Renal pelvis (tissue), 4 donors: ENCODE measurements around the gene SHISA2. TPM values are rescaled to one million over a fixed set of nuclear protein-coding genes. Genes with fewer than 3 reads are reported as not detected.

Source experiments
- DNase-seq: peaks from one replicate; pipeline ENCODE4 v3.0.0-alpha.2; 2013
- polyA plus RNA-seq, 3 donors: library from polyadenylated mRNA; unstranded; fragments of 120-200 nt; gene quantifications; one replicate each; pipeline ENCODE4 v1.2.1, GENCODE V29; 2013; ENCODE audit not compliant: insufficient read length in 3 of 3

Gene SHISA2
- polyA plus RNA-seq, 3 donors, result 58.6 to 60.9 (median 60.9) TPM

DNA sequence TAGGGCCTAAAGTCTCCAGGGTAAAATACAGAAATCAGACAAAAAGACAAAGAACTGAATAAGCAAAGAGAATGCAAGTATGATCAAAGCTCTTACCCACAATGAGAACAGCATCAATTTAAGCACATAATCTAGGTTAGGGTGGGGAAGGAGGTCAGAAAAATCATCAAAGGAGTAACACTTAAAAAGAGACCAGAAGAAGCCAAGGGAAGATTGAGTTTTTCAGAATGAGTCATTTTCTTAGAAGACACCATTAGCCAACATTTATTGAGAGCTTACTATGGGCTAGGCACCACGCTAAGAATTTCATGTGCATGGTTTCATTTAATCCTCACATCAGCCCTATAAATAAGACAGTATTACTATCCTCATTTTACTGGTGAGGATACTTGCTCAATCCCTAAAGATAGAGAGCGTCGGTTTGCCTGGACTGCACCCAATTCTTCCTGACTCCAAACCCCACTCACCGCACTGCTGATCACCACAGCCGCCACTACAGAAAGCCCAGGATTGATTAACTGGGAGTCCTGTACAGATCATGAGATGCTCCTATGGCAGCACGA is 1.7 kb upstream of the SHISA2 start:
- no peak for DNase-seq

DNA sequence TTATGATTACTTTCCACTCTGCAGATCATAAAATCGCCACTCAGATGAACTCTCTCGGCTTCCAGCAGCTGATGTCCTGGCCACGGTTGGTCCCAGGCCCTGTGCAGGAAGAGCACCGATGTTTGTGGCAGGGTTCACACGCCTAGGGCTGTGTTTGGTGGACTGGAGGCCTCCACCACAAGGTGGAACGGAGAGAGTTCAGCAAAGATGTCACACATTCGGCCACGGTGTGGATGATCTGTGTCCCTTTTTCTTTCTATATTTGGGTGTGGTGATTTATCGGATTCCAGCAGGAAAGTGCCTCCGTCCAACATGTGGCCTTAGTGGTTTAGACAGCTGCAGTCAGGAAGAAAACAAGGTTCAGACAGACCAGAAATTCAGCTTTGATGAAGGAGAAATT is 521 bp upstream of the SHISA2 start:
- no peak for DNase-seq

DNA sequence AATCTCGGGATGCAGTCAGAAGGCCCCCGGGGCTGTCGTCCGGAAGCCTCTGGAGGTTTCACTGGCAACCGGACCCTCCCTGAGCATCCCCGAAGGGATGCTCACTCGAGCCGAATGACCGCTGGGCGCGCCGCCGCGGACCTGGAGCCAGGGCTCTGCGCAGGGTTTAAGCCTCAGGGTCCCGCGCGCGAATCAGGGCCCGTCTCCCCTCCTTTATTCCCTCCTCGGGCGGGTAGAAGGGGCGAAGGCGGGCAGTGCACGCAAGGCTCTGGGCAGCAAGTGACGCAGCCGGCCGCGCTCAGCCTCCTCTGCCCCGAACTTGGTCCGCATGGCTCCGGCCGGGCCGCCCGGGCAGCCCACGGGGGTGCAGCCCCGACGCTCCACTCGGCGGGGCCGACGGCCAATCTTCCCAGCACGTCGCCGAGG is 572 bp downstream of the SHISA2 start:
- no peak for DNase-seq

DNA sequence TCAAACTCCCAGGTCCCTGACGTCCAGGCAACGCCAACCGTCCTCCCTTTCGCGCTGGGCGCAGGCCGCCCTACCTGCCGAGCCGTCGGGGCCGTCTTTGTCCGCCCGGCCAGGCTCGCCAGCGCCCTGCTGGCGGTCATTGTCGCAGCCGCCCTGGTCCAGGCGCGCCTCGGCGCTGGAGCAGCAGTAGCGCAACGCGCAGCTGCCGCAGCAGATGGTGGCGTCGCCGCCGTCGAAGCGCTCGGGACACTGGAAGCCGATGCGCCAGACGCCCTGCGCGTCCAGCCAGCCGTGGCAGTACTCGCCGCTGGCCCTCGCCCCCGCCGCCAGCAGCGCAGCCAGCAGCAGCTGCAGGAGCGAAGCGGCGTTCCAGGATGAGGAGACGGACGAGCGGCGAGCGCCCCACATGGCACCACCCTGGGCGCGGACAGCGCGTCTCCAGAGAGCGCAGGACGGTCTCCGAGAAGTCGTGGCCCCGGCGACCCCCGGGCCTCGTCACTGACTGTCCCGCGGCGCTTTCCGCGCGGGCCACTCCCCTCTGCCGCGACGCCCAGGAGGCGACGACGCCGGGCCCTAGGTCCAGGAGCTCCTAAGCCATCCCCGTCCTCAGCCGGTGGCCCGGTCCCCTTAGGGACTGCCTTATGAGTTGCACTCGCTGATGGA is 1.1 kb downstream of the SHISA2 start:
- no peak for DNase-seq

DNA sequence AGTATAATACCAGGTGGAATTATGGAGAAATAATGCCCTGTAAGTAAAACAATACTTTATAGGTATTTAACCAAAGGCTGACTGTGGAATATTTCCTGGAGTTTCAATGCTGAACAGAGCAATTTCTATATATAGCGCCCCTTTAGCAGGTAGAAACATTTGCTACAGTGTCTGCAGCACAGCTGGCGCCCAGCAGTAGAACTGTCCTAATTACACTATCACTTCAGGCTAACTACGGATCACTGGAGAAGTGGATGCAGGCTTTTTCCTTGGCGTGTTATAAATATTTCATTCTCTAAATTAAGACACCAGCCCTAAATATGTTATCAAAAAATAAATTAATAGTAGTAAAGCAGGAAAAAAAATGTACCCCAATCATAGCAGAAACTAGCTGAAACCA is 3.1 kb downstream of the SHISA2 start:
- DNase-seq, result no peak

DNA sequence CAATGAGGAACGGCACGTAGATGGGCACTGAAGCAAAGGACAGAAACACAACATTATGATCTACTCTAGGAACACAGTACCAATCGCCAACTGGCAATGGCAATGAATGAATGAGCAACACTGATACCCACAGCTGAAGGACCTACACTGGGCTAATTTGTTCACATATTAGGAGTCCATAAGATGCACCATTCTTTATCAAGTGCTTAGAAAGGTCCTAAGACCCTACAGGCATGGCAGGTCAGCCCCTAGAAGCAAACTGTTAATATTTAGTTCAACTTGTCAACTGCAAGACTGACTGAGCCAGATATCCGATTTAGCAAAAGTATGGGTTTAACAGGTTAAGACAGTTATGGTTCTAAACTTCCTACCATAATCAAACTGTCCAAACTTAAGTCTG is 4.8 kb downstream of the SHISA2 start:
- no peak for DNase-seq

DNA sequence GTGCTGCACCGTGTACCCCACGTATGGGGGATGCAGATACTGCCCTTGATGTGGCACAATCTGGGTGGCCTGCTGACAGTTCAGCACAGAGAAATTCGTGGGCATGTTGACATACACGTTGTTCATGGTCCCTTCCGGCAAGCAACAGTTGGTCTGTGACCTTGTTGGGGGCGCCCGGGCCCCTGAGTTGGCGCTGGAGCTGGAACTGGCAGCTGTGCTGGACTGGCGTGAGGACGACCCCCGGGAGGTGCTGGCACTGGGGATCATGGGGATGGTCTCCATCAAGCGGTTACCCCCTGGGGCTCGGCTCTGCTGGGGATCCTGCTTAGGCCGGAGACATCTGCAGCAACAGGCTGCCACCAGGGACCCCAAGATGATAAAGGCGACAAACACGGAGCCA is 5.2 kb downstream of the SHISA2 start:
- no peak for DNase-seq

DNA sequence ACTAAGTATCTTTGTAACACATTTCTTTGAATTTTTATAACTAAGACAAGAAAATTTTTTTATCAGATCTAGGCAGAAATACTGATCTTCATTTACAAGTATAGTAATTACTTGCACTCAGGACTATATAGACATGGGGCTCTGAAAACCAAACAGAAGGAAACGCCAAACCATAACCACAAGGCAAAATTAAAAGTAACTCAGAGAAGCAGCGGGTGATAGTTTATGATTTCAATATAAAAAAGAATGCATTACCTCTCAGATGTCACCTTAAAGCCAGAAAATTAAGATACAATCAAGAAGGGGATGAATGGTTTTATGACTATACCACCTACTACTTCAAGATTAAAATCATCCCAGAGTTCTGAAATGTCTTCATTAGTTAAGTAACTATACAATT is 6.7 kb downstream of the SHISA2 start:
- DNase-seq, result no peak

DNA sequence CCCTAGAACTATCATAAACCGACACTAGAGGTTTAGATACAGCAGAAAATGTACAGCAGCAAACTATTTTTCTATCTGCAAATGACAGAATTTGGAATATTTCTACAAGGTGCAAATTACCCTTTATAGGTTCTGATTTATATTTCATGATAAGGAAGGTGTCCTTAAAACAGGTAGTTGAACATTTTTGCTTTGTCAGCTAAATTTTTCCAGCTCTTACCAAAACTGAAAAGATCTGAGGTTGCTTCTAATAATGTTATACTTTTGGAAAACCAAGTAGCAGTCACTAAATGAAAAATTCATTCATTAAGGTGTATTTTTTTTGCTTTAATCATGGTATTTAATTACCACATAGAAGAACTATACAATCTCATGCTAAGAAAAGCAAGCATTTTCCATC is 9.0 kb downstream of the SHISA2 start:
- DNase-seq, result no peak

DNA sequence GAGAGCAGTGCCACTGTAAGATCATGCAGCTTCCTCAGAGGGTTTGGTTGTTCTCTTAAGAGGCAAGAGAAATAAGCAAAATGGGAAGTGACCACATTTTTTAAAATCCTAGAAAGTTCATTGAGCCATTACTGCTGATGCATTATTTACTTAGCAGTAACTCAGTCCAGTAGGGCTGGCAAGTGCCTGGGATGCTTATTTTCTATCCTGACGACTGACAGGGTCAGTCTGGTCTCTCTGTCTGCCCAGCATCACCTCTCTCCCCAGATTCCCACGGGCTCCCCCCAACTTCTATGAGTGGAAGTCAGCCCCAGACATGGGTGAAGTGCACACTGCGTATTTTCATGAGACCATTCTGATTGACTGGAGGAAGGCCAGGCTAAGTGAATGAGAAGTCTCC is 10.4 kb downstream of the SHISA2 start:
- no peak for DNase-seq

DNA sequence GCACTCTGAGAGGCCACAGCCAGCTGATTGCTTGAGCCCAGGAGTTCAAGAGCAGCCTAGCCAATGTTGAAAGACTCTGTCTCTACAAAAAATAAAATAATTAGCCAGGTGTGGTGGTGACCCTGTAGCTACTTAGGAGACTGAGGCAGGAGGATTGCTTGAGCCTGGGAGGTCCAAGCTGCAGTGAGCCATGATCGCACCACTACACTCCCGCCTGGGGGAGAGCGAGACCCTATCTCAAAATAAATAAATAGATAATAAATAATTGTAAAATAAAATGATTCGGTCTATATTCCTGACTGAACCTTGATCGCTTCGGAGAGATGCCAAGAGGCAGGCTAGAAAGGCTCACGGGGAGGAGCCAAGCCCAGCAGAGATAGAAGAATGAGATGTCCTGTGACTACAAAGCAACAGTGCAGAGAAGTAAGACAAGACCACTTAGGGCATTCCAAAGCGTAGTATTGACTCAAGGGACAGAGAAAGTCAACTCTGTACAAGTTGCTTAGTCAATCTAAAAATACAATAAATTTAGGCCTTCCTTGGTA is 12.8 kb downstream of the SHISA2 start:
- no peak for DNase-seq

DNA sequence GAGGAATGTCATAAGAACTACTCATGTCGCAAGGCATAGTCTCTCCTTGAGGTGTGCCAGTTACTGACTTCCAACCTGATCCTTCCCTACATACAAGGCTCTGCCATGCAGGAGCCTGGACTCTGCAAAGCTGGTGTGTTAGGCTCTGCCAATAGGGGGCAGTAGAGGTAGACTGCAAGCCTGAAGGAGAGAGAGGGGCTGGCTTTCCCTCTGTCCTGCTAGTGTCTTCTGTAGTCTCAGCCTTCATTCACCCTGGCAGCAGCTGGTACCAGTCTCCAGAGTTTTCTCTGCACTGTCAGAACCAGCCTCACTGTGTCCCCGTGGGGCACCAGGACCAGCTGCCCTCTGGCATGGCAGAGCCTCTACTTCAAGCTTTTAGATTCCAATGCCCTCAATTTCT is 14.5 kb downstream of the SHISA2 start:
- no peak for DNase-seq

DNA sequence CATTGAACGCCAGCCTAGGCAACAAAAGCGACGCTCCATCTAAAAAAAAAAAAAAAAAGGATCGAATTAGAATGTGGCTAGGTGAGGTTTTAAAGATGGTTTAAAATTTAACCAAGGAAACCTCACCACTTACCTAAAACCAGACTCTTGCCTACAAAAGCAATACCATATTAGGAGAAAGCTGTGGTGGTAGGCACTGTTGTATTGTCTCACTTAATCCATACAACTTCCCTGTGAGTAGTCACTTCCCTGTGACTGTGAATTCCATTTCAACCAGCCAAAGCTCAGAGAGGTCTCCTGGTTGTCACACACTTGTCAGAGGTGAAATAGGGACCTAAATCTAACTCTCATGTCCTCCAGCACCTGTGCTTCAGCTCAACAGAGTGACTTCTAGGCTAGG is 15.4 kb downstream of the SHISA2 start:
- DNase-seq, result no peak

DNA sequence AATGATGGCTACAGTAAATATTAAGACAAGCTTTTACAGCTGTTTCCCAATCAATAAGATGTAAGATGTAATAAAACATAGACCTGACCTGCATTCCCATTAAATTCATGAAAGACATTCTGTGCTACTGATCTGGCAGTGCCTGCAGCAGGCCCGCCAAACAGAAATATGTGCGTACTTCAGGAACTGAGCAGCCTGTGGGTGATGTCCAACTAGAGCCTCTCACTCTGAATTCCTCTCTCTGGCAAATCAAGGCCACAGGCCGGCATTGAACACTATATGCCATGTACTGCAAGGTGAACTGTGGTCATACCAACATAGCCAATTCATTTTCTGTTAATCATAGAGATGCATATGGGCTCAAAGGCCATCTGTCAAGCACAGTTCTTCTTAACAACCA is 17.8 kb downstream of the SHISA2 start:
- no peak for DNase-seq

DNA sequence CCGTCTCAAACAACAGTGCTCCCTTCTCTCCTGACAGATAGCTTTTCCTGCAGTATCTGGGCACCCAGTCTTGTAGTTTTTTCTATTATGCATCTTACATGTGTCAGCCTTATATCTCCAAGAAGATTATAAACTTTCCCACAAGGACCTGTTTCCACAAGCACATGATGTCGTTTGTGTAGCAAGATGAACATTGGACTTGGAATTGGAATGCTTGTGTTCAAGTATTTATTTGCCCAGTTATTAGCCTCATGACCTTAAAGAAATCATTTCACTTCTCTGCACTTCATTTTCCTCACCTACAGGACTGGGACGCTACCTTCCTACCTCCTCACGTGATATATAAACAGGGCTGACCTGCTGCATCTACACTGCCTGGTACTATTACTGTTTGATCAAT is 21.5 kb downstream of the SHISA2 start:
- DNase-seq, result no peak

DNA sequence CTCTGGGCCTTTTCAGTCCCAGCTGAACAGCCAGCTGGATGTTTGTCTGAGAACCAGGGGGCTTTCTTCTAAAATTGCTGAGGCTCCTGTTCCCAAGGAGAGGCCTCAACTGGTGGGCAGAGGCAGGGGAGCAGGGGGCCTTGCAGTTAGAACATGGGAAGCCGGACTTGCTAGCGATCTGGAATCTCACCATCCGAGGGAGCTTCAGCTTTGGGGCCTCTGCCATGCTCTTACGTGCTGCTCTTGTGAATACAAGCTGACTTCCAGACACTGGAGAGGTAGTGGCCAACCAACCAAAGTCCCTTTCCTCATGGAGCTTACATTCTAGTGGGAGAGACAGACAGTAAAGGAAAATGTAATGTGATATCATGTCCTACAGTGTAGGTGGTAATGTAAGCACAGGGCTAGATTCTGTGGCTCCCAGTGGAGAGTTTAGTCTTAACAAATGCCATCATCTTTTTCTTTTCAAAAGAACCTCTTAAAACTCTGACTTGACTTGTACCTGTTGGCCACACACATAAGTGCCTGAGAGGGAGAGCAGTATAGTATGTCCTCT is 22.2 kb downstream of the SHISA2 start:
- no peak for DNase-seq

DNA sequence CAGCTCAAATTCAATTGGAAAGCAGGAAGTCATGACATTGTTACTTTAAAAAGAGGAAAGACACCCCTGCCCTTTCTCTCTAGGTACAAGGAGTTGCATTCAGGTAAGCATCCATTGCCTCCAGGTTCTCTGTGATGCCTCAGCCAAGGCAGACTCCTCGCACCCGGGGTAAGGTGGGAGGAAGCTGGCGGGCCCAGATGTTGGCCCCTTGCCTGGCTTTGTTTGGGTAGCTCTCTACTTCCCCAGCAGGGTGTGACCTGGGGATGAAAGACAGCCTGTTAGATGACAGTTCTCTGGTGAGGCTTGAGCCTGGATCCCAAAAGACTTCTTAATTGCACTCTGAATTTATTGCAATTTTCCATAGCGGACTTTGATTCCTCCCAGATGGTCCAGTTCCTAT is 25.6 kb downstream of the SHISA2 start:
- DNase-seq, result no peak

DNA sequence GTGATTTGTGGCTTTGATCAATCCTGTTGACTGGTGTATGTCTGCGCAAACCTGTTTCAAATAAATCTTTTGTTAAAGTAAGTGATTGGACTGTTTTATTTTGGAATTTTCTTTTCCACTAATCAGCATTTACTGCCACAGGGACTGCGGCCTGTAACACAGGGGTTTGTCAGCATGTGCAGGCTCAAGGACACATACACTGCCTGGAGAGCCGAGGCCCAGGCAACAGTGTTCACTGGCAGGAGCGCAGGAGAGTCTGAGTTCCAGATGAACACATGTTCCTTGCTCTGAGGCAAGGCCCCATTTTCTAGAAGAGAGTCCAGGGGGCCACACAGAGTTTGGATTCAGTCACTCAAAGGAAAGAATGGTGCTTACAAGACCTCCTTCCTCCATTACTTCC is 26.0 kb downstream of the SHISA2 start:
- DNase-seq, result no peak

DNA sequence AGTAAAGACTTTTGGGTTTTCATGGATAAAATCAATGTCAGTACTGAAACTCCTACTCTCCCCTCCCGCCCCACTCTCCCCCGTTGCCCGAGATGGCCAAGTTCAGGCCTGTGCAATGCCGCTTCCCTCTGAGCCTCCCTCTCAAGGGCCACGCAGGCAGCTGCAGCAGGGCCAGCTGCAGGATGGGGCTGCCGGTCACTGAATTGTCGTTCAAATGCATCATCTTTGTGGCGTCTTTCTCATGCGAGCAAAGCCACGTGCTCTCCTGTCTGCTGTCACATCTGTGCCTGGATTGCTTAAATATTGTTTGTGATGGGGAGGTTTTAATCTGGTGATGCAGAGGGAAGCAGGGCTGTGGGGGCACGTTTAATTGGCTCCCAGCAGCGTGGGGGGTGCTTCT is 26.6 kb downstream of the SHISA2 start:
- DNase-seq, result no peak

DNA sequence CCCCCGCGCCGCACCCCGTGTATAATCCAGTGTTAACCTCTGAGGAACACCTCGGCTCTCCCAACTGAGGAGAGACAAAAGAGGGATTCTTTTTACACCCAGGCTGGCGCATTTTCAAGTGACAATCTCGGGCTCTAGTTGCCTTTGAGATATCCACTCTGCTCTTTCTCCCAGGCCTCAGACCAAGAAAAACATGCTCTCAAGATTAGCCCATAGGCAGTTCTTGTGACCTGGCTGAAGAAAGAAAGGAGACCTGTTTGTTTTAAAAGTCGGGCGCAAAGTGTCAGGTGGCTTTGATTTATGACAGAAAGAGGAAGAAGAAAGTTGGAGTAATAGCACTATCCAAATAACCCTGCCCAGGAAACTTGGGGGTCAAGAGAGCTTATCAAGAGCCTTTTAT is 27.3 kb downstream of the SHISA2 start:
- no peak for DNase-seq

DNA sequence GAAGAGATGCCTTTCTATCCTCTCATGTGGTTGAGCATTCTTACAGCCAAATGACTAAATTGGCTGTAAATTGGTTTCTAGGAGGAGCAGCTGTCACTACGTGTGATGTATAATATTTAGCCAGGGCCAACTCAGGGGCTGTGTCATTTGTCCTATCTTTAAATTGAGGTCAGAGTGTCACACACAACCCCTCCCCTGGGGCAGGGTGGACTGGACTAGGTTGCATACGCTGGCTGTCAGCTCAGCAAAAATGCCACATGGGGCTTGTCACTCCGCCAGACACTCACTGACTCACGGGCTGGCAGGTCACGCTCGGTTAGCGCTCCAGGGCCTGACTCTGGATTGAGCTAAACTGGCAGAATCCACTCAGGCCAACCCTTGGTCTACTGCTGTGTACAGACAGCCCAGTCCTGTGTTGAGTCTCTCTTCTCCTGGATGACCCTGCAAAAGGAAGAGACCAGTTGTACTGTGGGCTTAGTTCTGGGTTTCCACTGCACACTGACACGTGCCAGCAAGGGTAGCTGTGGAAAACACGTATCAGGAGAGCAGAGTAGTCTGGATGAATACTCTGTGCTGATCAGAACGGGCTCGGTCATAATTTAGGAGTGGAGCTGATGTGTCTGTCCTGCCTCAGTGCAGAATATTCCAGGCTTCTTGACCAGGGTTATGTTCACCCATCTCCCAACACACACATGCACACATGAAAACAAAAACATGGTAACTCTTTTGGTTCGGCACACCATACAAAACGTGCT is 29.1 kb downstream of the SHISA2 start:
- peak; percentile 77 for DNase-seq

DNA sequence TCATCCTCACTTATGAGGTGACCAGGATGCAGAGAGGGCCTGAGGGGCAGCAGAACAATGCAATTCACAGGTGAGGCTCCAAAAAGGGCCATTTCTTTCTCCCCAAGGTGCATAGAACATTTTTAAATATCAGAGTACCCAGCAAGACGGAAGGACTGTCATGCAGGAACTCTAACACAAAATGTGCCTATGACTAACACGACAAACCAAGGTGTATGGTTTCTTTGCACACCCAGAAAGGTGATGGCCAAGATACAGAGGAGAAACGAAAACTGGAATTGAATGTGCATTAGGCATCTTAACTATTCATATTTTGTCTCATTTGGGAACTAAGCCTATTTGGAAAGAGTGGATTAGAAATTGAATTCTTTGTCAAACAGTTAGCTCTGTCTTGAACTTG is 29.9 kb downstream of the SHISA2 start:
- DNase-seq, result no peak

DNA sequence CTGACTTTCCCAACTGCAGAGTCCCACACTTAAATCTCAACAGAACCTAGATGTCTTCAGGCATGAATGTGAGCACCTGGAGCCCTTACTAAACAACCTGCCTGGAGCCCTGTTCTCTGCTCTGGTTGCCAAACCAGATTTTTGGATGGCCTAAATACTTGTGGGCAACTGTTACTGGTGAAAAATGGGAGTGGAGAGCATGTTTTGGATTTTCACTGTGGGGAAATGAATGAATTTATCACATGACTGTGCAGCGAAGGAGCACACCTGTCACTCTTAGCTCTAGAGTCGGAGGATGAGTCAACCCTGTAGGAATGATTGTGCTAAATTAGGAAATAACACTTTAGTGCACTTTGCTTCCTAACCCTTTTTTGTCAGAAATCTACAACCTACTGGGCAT is 30.3 kb downstream of the SHISA2 start:
- no peak for DNase-seq
